GM12864 (cell line): Measurements from ENCODE around the gene LITAFD.
"Not testable (repeated sequence)": the region's sequence is repeated elsewhere in the genome, so short reads cannot be mapped to it uniquely, and the experiment has no call there.

ENCODE experiments used
- DNase-seq: peaks from one replicate; pipeline ENCODE4 v3.0.0-alpha.2; 2011; ENCODE audit warnings: low read depth
- H3K4me3 ChIP-seq: 2 replicates; pipeline ENCODE4 v1.5.1; 2011; ENCODE audit warnings: mild to moderate bottlenecking, low read depth, low read length, control low read depth
- CTCF ChIP-seq: IDR thresholded peaks from 2 replicates; pipeline ENCODE4 v1.5.1; 2011; ENCODE audit warnings: low read depth, mild to moderate bottlenecking, moderate library complexity, low read length, control low read depth, inconsistent platforms; ENCODE audit errors: missing control alignments

Gene LITAFD

GRCh38 chr16:8882041-8882617 lies at the start of gene LITAFD:
Gene LITAFD (plus strand): TSS chr16:8882351. CDS start chr16:8884356, 2,005 bp downstream.
- no peak for DNase-seq
- H3K4me3 ChIP-seq, result no peak within 1 kb of the TSS
- TF ChIP-seq CTCF, result no peak

GRCh38 chr16:8832717-8833105 lies 49.4 kb upstream of the LITAFD start:
- no peak overlapping the region for H3K4me3 ChIP-seq
- no peak for DNase-seq
- TF ChIP-seq CTCF, result no peak

- not testable (repeated sequence) for DNase-seq, H3K4me3 ChIP-seq
Observed at GRCh38 chr16:8836797-8837196, 45.4 kb upstream of the LITAFD start.

GRCh38 chr16:8837594-8837993 lies 44.6 kb upstream of the LITAFD start:
- not testable (repeated sequence) for DNase-seq, H3K4me3 ChIP-seq

GRCh38 chr16:8842016-8842415 lies 40.1 kb upstream of the LITAFD start:
- not testable (repeated sequence) for H3K4me3 ChIP-seq, DNase-seq

GRCh38 chr16:8843296-8843695 lies 38.9 kb upstream of the LITAFD start:
- DNase-seq, H3K4me3 ChIP-seq: not testable (repeated sequence)

GRCh38 chr16:8845699-8846298 lies 36.4 kb upstream of the LITAFD start:
- no peak for TF ChIP-seq CTCF
- H3K4me3 ChIP-seq, result no peak overlapping the region
- DNase-seq, result no peak

GRCh38 chr16:8846401-8846932 lies 35.7 kb upstream of the LITAFD start:
- no peak for DNase-seq
- TF ChIP-seq CTCF, result no peak
- no peak overlapping the region for H3K4me3 ChIP-seq

- H3K4me3 ChIP-seq, result no peak overlapping the region
- TF ChIP-seq CTCF, result no peak
- DNase-seq, result no peak
Observed at GRCh38 chr16:8847145-8847544, 35.0 kb upstream of the LITAFD start.
